Measurements from ENCODE around the gene LRRC18.

DNA sequence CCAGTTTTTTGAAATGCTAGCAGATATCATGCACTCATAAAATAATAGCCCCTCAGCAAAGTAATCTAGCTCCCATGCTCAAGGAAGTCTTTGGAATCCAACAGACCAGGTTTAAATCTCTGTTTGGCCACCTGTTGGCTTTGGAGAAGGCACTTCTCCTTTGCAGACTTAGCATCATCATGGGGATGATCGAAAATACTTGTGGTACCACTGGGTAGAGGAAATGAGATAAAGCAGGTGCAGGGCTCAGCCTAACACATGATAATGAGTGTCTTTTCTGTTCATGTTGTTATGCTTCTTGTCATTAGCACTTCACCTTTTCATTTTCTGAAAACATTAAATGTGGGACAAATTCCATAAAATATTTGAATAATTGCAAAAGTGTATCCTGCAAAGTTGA is 67.4 kb downstream of the LRRC18 start:
- TF ChIP-seq, protein P1, sequence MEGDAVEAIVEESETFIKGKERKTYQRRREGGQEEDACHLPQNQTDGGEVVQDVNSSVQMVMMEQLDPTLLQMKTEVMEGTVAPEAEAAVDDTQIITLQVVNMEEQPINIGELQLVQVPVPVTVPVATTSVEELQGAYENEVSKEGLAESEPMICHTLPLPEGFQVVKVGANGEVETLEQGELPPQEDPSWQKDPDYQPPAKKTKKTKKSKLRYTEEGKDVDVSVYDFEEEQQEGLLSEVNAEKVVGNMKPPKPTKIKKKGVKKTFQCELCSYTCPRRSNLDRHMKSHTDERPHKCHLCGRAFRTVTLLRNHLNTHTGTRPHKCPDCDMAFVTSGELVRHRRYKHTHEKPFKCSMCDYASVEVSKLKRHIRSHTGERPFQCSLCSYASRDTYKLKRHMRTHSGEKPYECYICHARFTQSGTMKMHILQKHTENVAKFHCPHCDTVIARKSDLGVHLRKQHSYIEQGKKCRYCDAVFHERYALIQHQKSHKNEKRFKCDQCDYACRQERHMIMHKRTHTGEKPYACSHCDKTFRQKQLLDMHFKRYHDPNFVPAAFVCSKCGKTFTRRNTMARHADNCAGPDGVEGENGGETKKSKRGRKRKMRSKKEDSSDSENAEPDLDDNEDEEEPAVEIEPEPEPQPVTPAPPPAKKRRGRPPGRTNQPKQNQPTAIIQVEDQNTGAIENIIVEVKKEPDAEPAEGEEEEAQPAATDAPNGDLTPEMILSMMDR (IDR thresholded peaks at IDR 0.05): no peak
- no peak for TF ChIP-seq POLR2A (IDR thresholded peaks at IDR 0.05; ENCODE audit: low read depth)
